Measurements from ENCODE around the gene CHST7.

DNA sequence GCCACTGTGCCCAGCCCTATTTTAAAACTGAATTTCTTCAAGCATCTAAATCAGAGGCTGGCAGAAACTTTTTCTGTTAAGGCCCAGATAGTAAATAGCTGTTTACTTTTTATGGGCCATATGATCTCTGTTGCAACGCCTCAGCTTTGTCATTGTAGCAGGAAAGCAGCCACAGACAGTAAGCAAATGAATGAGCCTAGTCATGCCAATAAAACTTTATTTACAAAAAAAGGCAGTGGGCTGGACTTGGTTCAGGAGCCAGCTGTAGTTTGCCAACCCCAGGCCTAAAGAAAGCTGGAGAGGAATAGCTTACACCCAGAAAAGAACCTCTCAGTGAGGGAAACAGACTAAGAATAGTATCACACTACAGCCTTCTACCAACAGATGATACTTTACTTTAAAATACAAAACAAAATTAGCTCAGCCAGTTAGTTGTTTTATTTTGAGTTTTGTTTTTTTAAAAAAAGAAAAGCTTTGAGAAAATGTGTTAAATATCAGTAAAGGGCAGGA lies 25.5 kb downstream of the CHST7 start:
- TF ChIP-seq POLR2A (IDR thresholded peaks at IDR 0.05): no peak
- TF ChIP-seq, protein P1, sequence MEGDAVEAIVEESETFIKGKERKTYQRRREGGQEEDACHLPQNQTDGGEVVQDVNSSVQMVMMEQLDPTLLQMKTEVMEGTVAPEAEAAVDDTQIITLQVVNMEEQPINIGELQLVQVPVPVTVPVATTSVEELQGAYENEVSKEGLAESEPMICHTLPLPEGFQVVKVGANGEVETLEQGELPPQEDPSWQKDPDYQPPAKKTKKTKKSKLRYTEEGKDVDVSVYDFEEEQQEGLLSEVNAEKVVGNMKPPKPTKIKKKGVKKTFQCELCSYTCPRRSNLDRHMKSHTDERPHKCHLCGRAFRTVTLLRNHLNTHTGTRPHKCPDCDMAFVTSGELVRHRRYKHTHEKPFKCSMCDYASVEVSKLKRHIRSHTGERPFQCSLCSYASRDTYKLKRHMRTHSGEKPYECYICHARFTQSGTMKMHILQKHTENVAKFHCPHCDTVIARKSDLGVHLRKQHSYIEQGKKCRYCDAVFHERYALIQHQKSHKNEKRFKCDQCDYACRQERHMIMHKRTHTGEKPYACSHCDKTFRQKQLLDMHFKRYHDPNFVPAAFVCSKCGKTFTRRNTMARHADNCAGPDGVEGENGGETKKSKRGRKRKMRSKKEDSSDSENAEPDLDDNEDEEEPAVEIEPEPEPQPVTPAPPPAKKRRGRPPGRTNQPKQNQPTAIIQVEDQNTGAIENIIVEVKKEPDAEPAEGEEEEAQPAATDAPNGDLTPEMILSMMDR (IDR thresholded peaks at IDR 0.05): no peak
